HEK293 (cell line): ENCODE data around the gene MARCHF3.

Experiments
- CTCF ChIA-PET: fragments of 350-600 bp; formaldehyde crosslinking; extraction: SDS; loops from one replicate; lab custom pipeline; 2021; ENCODE audit warnings: antibody characterized with exemption; lab: Yijun Ruan, JAX
- POLR2A ChIA-PET: fragments of 300-600 bp; formaldehyde crosslinking; extraction: SDS; loops from one replicate; lab custom pipeline; 2020; ENCODE audit warnings: antibody characterized with exemption, inconsistent platforms; lab: Yijun Ruan, JAX
- H3K27ac ChIP-seq: fragments of 200-500 bp; sonication (Bioruptor generic); 2 replicates; pipeline ENCODE4 v1.5.1; 2014; ENCODE audit warnings: low read depth, low read length, control low read depth, inconsistent platforms; ENCODE audit errors: extremely low read depth
- H3K36me3 ChIP-seq, 2 experiments: fragments of 200-500 bp in 1 of 2; sonication (Bioruptor generic) in 1 of 2; 1 replicate in 1 of 2; 2 replicates in 1 of 2; pipeline ENCODE4 v1.5.1; 2014 to 2017; ENCODE audit warnings: inconsistent platforms in 2 of 2, low read length in 2 of 2; ENCODE audit not compliant: control insufficient read depth in 2 of 2, insufficient read depth in 1 of 2
- H3K4me1 ChIP-seq: fragments of 200-500 bp; sonication (Bioruptor generic); 2 replicates; pipeline ENCODE4 v1.5.1; 2014; ENCODE audit warnings: mild to moderate bottlenecking, low read length, inconsistent platforms; ENCODE audit not compliant: control insufficient read depth, insufficient read depth
- H3K4me3 ChIP-seq: 2 replicates; pipeline ENCODE4 v1.5.1; 2011; ENCODE audit warnings: low read depth, mild to moderate bottlenecking, control low read depth, low read length, moderate library complexity
- H3K9me3 ChIP-seq: fragments of 200-500 bp; sonication (Bioruptor generic); 2 replicates; pipeline ENCODE4 v1.5.1; 2014; ENCODE audit warnings: low read depth, low read length, inconsistent platforms; ENCODE audit not compliant: control insufficient read depth, insufficient read depth
- EGR2 ChIP-seq: fragments of 450-650 bp; formaldehyde crosslinking; IDR thresholded peaks from 2 replicates; pipeline ENCODE4 v1.5.1; 2016; ENCODE audit warnings: low read depth, missing biosample characterization, missing genetic modification characterization
- MZF1 ChIP-seq: fragments of 450-650 bp; formaldehyde crosslinking; IDR thresholded peaks from 2 replicates; pipeline ENCODE4 v1.5.1; 2017; ENCODE audit warnings: missing biosample characterization, missing genetic modification characterization, borderline replicate concordance
- SCRT1 ChIP-seq: fragments of 450-650 bp; formaldehyde crosslinking; IDR thresholded peaks from 2 replicates; pipeline ENCODE4 v1.5.1; 2016; ENCODE audit warnings: missing biosample characterization, missing genetic modification characterization, borderline replicate concordance
- ZNF140 ChIP-seq: fragments of 450-650 bp; formaldehyde crosslinking; IDR thresholded peaks from 2 replicates; pipeline ENCODE4 v1.5.1; 2016; ENCODE audit warnings: missing biosample characterization, missing genetic modification characterization
- ZNF23 ChIP-seq: fragments of 450-650 bp; formaldehyde crosslinking; IDR thresholded peaks from 2 replicates; pipeline ENCODE4 v1.5.1; 2016; ENCODE audit warnings: missing biosample characterization, missing genetic modification characterization, borderline replicate concordance
- ZNF350 ChIP-seq: fragments of 450-650 bp; formaldehyde crosslinking; IDR thresholded peaks from 2 replicates; pipeline ENCODE4 v1.5.0; 2017; ENCODE audit warnings: missing biosample characterization, mild to moderate bottlenecking, missing genetic modification characterization
- ZNF354C ChIP-seq: fragments of 450-650 bp; formaldehyde crosslinking; IDR thresholded peaks from 2 replicates; pipeline ENCODE4 v1.5.1; 2016; ENCODE audit warnings: missing biosample characterization, missing genetic modification characterization, low read depth, borderline replicate concordance
- ZNF510 ChIP-seq: fragments of 450-650 bp; formaldehyde crosslinking; IDR thresholded peaks from 2 replicates; pipeline ENCODE4 v1.5.1; 2018; ENCODE audit warnings: mild to moderate bottlenecking, missing genetic modification characterization, missing biosample characterization; ENCODE audit not compliant: insufficient replicate concordance
- ZNF585B ChIP-seq: fragments of 450-650 bp; formaldehyde crosslinking; IDR thresholded peaks from 2 replicates; pipeline ENCODE4 v1.5.1; 2016; ENCODE audit warnings: missing biosample characterization, missing genetic modification characterization
- ZNF664 ChIP-seq: fragments of 450-650 bp; formaldehyde crosslinking; IDR thresholded peaks from 2 replicates; pipeline ENCODE4 v1.5.1; 2016; ENCODE audit warnings: missing biosample characterization, missing genetic modification characterization
- ZNF830 ChIP-seq: fragments of 450-650 bp; IDR thresholded peaks from 2 replicates; pipeline ENCODE4 v1.5.0; 2018; ENCODE audit warnings: missing biosample characterization, missing genetic modification characterization, low read depth, mild to moderate bottlenecking, moderate library complexity
- TF ChIP-seq, protein P1 (sequence below): fragments of 450-650 bp; formaldehyde crosslinking; IDR thresholded peaks from 2 replicates; pipeline ENCODE4 v1.5.1; 2017; ENCODE audit warnings: missing biosample characterization, missing genetic modification characterization
- TF ChIP-seq, protein P2 (sequence below): fragments of 450-650 bp; formaldehyde crosslinking; IDR thresholded peaks from 2 replicates; pipeline ENCODE4 v1.5.0; 2017; ENCODE audit warnings: missing biosample characterization, missing genetic modification characterization, borderline replicate concordance
- TF ChIP-seq, protein P3 (sequence below): fragments of 450-650 bp; formaldehyde crosslinking; IDR thresholded peaks from 2 replicates; pipeline ENCODE4 v1.5.1; 2017; ENCODE audit warnings: missing biosample characterization, missing genetic modification characterization
- TF ChIP-seq, protein P4 (sequence below): fragments of 450-650 bp; formaldehyde crosslinking; IDR thresholded peaks from 2 replicates; pipeline ENCODE4 v1.5.1; 2017; ENCODE audit warnings: missing biosample characterization, missing genetic modification characterization
- TF ChIP-seq, protein P5 (sequence below): fragments of 450-650 bp; formaldehyde crosslinking; IDR thresholded peaks from 2 replicates; pipeline ENCODE4 v1.5.1; 2016; ENCODE audit warnings: missing biosample characterization, missing genetic modification characterization, borderline replicate concordance
- TF ChIP-seq, protein P6 (sequence below): fragments of 450-650 bp; formaldehyde crosslinking; IDR thresholded peaks from 2 replicates; pipeline ENCODE4 v1.5.1; 2016; ENCODE audit warnings: missing biosample characterization, missing genetic modification characterization, low read depth
- TF ChIP-seq, protein P7 (sequence below): fragments of 450-650 bp; formaldehyde crosslinking; IDR thresholded peaks from 2 replicates; pipeline ENCODE4 v1.5.1; 2016; ENCODE audit warnings: missing biosample characterization, missing genetic modification characterization

Gene MARCHF3

DNA sequence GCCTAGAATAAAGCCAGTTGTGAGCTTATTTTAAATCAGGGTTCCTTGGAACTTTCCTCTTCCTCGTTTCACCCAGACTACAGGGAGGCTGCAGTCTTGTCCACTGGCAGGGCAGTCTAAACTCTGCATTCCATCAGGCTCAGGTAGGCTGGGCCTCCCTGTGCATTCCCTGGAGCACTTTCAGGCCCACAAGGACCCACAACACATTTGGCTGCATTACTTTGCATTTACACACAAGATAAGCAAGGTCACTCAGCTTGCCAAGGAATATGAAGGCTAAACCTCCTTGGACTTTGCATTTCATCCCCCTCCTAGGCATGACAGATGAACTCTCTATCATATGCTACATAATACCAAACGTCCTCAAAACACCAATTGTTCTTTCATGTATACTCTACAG is 104.2 kb downstream of the MARCHF3 start (continued):
- TF ChIP-seq, protein P1, sequence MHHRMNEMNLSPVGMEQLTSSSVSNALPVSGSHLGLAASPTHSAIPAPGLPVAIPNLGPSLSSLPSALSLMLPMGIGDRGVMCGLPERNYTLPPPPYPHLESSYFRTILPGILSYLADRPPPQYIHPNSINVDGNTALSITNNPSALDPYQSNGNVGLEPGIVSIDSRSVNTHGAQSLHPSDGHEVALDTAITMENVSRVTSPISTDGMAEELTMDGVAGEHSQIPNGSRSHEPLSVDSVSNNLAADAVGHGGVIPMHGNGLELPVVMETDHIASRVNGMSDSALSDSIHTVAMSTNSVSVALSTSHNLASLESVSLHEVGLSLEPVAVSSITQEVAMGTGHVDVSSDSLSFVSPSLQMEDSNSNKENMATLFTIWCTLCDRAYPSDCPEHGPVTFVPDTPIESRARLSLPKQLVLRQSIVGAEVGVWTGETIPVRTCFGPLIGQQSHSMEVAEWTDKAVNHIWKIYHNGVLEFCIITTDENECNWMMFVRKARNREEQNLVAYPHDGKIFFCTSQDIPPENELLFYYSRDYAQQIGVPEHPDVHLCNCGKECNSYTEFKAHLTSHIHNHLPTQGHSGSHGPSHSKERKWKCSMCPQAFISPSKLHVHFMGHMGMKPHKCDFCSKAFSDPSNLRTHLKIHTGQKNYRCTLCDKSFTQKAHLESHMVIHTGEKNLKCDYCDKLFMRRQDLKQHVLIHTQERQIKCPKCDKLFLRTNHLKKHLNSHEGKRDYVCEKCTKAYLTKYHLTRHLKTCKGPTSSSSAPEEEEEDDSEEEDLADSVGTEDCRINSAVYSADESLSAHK: no peak
- TF ChIP-seq ZNF23 (no peak), MZF1 (tag by site-specific recombination) (no peak), EGR2 (tag by site-specific recombination) (no peak)

DNA sequence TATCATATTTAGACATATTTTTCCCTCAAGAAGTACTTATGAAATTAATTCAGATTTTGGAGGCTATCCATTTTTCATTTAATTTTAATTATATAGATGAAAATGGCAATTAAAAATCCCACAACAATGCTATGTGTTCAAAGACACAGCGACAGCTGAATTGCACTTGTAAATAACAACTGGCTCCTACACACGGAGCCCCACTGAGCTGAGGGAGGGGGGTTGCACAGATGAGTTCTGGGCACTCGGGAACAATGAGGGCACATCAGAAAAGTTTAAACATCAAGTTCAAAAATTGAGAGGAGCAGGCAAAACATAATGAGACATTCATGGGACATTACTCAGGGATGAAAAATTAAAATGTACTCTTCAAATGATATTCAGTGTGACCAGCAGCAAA is 104.9 kb downstream of the MARCHF3 start:
- no peaks in the 10 kb centered on the region for H3K36me3 ChIP-seq
- no peaks in the 10 kb centered on the region for H3K4me1 ChIP-seq
- no peak for TF ChIP-seq ZNF664 (tag by site-specific recombination)
- TF ChIP-seq, protein P2, sequence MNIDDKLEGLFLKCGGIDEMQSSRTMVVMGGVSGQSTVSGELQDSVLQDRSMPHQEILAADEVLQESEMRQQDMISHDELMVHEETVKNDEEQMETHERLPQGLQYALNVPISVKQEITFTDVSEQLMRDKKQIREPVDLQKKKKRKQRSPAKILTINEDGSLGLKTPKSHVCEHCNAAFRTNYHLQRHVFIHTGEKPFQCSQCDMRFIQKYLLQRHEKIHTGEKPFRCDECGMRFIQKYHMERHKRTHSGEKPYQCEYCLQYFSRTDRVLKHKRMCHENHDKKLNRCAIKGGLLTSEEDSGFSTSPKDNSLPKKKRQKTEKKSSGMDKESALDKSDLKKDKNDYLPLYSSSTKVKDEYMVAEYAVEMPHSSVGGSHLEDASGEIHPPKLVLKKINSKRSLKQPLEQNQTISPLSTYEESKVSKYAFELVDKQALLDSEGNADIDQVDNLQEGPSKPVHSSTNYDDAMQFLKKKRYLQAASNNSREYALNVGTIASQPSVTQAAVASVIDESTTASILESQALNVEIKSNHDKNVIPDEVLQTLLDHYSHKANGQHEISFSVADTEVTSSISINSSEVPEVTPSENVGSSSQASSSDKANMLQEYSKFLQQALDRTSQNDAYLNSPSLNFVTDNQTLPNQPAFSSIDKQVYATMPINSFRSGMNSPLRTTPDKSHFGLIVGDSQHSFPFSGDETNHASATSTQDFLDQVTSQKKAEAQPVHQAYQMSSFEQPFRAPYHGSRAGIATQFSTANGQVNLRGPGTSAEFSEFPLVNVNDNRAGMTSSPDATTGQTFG (tag by site-specific recombination): no peak
- TF ChIP-seq ZNF350: no peak
- no peak for TF ChIP-seq SCRT1 (tag by site-specific recombination)
- TF ChIP-seq, protein P3, sequence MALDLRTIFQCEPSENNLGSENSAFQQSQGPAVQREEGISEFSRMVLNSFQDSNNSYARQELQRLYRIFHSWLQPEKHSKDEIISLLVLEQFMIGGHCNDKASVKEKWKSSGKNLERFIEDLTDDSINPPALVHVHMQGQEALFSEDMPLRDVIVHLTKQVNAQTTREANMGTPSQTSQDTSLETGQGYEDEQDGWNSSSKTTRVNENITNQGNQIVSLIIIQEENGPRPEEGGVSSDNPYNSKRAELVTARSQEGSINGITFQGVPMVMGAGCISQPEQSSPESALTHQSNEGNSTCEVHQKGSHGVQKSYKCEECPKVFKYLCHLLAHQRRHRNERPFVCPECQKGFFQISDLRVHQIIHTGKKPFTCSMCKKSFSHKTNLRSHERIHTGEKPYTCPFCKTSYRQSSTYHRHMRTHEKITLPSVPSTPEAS (tag by site-specific recombination): no peak
- no peak for TF ChIP-seq ZNF510 (tag by site-specific recombination)
- TF ChIP-seq, protein P4, sequence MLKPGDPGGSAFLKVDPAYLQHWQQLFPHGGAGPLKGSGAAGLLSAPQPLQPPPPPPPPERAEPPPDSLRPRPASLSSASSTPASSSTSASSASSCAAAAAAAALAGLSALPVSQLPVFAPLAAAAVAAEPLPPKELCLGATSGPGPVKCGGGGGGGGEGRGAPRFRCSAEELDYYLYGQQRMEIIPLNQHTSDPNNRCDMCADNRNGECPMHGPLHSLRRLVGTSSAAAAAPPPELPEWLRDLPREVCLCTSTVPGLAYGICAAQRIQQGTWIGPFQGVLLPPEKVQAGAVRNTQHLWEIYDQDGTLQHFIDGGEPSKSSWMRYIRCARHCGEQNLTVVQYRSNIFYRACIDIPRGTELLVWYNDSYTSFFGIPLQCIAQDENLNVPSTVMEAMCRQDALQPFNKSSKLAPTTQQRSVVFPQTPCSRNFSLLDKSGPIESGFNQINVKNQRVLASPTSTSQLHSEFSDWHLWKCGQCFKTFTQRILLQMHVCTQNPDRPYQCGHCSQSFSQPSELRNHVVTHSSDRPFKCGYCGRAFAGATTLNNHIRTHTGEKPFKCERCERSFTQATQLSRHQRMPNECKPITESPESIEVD (tag by site-specific recombination): no peak
- no peak for TF ChIP-seq ZNF354C (tag by site-specific recombination)
- no peak for TF ChIP-seq ZNF585B (tag by site-specific recombination)
- no peak for TF ChIP-seq ZNF830 (tag by site-specific recombination)
- TF ChIP-seq, protein P5, sequence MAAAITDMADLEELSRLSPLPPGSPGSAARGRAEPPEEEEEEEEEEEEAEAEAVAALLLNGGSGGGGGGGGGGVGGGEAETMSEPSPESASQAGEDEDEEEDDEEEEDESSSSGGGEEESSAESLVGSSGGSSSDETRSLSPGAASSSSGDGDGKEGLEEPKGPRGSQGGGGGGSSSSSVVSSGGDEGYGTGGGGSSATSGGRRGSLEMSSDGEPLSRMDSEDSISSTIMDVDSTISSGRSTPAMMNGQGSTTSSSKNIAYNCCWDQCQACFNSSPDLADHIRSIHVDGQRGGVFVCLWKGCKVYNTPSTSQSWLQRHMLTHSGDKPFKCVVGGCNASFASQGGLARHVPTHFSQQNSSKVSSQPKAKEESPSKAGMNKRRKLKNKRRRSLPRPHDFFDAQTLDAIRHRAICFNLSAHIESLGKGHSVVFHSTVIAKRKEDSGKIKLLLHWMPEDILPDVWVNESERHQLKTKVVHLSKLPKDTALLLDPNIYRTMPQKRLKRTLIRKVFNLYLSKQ: no peak
- TF ChIP-seq, protein P6, sequence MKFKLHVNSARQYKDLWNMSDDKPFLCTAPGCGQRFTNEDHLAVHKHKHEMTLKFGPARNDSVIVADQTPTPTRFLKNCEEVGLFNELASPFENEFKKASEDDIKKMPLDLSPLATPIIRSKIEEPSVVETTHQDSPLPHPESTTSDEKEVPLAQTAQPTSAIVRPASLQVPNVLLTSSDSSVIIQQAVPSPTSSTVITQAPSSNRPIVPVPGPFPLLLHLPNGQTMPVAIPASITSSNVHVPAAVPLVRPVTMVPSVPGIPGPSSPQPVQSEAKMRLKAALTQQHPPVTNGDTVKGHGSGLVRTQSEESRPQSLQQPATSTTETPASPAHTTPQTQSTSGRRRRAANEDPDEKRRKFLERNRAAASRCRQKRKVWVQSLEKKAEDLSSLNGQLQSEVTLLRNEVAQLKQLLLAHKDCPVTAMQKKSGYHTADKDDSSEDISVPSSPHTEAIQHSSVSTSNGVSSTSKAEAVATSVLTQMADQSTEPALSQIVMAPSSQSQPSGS (tag by site-specific recombination): no peak
- TF ChIP-seq, protein P1: no peak
- TF ChIP-seq ZNF140 (tag by site-specific recombination): no peak
- TF ChIP-seq, protein P7, sequence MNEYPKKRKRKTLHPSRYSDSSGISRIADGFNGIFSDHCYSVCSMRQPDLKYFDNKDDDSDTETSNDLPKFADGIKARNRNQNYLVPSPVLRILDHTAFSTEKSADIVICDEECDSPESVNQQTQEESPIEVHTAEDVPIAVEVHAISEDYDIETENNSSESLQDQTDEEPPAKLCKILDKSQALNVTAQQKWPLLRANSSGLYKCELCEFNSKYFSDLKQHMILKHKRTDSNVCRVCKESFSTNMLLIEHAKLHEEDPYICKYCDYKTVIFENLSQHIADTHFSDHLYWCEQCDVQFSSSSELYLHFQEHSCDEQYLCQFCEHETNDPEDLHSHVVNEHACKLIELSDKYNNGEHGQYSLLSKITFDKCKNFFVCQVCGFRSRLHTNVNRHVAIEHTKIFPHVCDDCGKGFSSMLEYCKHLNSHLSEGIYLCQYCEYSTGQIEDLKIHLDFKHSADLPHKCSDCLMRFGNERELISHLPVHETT: no peak
- H3K9me3 ChIP-seq: no peaks in the 10 kb centered on the region
- H3K4me3 ChIP-seq: no peak overlapping the region
- H3K27ac ChIP-seq: no peak overlapping the region
- CTCF ChIA-PET: no interaction called here
- POLR2A ChIA-PET: interaction anchor here (0.5 kb wide), 1 partner anchor 13 kb away, joined by 6 read pairs; no protein-coding TSS in a partner anchor
